ENCODE results near the gene CYB5D1. TPM values are rescaled to one million over a fixed set of nuclear protein-coding genes. Genes with fewer than 3 reads are reported as not detected.

Gene CYB5D1
- polyA plus RNA-seq, 1 experiment = 8.1 TPM

GRCh38 chr17:7852262-7852670 is 5.5 kb upstream of the CYB5D1 start:
- Histone ChIP-seq H3K27ac (ENCODE audit: low read depth, low read length) (no peak overlapping the region), H3K9me3 (ENCODE audit: control insufficient read depth, insufficient read depth, low read length) (no peaks in the 10 kb centered on the region; the same call in 1 of the 2 replicates), H3K27me3 (ENCODE audit: control insufficient read depth, insufficient read depth, low read length) (no peaks in the 10 kb centered on the region), H3K4me3 (ENCODE audit: low read depth, low read length) (no peak overlapping the region)
- ChIA-PET CTCF (no interaction called here), POLR2A (no interaction called here)
- TF ChIP-seq CTCF (IDR thresholded peaks at IDR 0.05; ENCODE audit: low read depth, low read length) = no peak
- no peak for DNase-seq (ENCODE audit: low read depth, low spot score)

GRCh38 chr17:7852919-7853690 is 4.7 kb upstream of the CYB5D1 start:
- CTCF ChIA-PET = interaction anchor here (0.9 kb wide), 1 partner anchor 18 kb away, joined by 3 read pairs; no protein-coding TSS in a partner anchor
- Histone ChIP-seq H3K9me3 (ENCODE audit: control insufficient read depth, insufficient read depth, low read length) (no peaks in the 10 kb centered on the region; the same call in 1 of the 2 replicates), H3K4me3 (ENCODE audit: low read depth, low read length) (no peak overlapping the region), H3K27me3 (ENCODE audit: control insufficient read depth, insufficient read depth, low read length) (no peaks in the 10 kb centered on the region), H3K27ac (ENCODE audit: low read depth, low read length) (no peak overlapping the region)
- no peak for DNase-seq (ENCODE audit: low read depth, low spot score)
- POLR2A ChIA-PET = interaction anchor here (0.6 kb wide), 1 partner anchor 269 kb away, joined by 3 read pairs; no protein-coding TSS in a partner anchor
- TF ChIP-seq CTCF (IDR thresholded peaks at IDR 0.05; ENCODE audit: low read depth, low read length) = no peak

- no peaks in the 10 kb centered on the region for H3K27me3 ChIP-seq (ENCODE audit: control insufficient read depth, insufficient read depth, low read length)
- POLR2A ChIA-PET = interaction anchor here (0.6 kb wide), 1 partner anchor 269 kb away, joined by 3 read pairs; no protein-coding TSS in a partner anchor
- CTCF ChIA-PET = interaction anchor here (0.9 kb wide), 1 partner anchor 19 kb away, joined by 3 read pairs; no protein-coding TSS in a partner anchor
- H3K4me3 ChIP-seq (ENCODE audit: low read depth, low read length) = no peak overlapping the region
- no peak overlapping the region for H3K27ac ChIP-seq (ENCODE audit: low read depth, low read length)
- no peak for DNase-seq (ENCODE audit: low read depth, low spot score)
- no peaks in the 10 kb centered on the region; the same call in 1 of the 2 replicates for H3K9me3 ChIP-seq (ENCODE audit: control insufficient read depth, insufficient read depth, low read length)
- no peak for TF ChIP-seq CTCF (IDR thresholded peaks at IDR 0.05; ENCODE audit: low read depth, low read length)
Observed at GRCh38 chr17:7853691-7854038, 4.1 kb upstream of the CYB5D1 start.

- no peak overlapping the region for H3K27ac ChIP-seq (ENCODE audit: low read depth, low read length)
- H3K4me3 ChIP-seq (ENCODE audit: low read depth, low read length) = no peak overlapping the region
- CTCF ChIA-PET = interaction anchor here (0.9 kb wide), 1 partner anchor 19 kb away, joined by 3 read pairs; no protein-coding TSS in a partner anchor
- no peaks in the 10 kb centered on the region for H3K27me3 ChIP-seq (ENCODE audit: control insufficient read depth, insufficient read depth, low read length)
- DNase-seq (ENCODE audit: low read depth, low spot score) = no peak
- POLR2A ChIA-PET = no interaction called here
- H3K9me3 ChIP-seq (ENCODE audit: control insufficient read depth, insufficient read depth, low read length) = no peaks in the 10 kb centered on the region; the same call in 1 of the 2 replicates
- no peak for TF ChIP-seq CTCF (IDR thresholded peaks at IDR 0.05; ENCODE audit: low read depth, low read length)
Observed at GRCh38 chr17:7854078-7854777, 3.6 kb upstream of the CYB5D1 start.

Data from AG04450 (cell line).